Type B pancreatic cell (in vitro differentiated cells): Measurements from ENCODE around the gene GRAP. TPM values are rescaled to one million over a fixed set of nuclear protein-coding genes. Genes with fewer than 3 reads are reported as not detected.
A peak's percentile ranks its signal among the peaks of the same experiment; 100 is the strongest.

Source experiments
- DNase-seq: peaks from one replicate; pipeline ENCODE4 v3.0.0; 2021; ENCODE audit warnings: mixed read lengths; ENCODE audit not compliant: unreplicated experiment; ENCODE audit errors: extremely low spot score
- H3K27ac Mint-ChIP-seq: 2 replicates; pipeline ENCODE4 v1.8.0; 2021; ENCODE audit warnings: mild to moderate bottlenecking, mixed read lengths
- H3K27me3 Mint-ChIP-seq: 2 replicates; pipeline ENCODE4 v1.8.0; 2021; ENCODE audit warnings: mixed read lengths
- H3K36me3 Mint-ChIP-seq: 2 replicates; pipeline ENCODE4 v1.8.0; 2021; ENCODE audit warnings: mixed read lengths
- H3K4me1 Mint-ChIP-seq: one replicate; pipeline ENCODE4 v1.8.0; 2021; ENCODE audit warnings: mixed read lengths; ENCODE audit not compliant: unreplicated experiment
- H3K4me3 Mint-ChIP-seq: 2 replicates; pipeline ENCODE4 v1.8.0; 2021; ENCODE audit warnings: mild to moderate bottlenecking, mixed read lengths
- H3K9me3 Mint-ChIP-seq: 2 replicates; pipeline ENCODE4 v1.8.0; 2021; ENCODE audit warnings: mixed read lengths
- CTCF ChIP-seq: fragments of 200-600 bp; sonication (generic); conservative IDR thresholded peaks from 2 replicates; pipeline ENCODE4 v1.5.0; 2021; ENCODE audit warnings: antibody characterized with exemption, mild to moderate bottlenecking
- total RNA-seq: library from RNA; stranded (reverse); gene quantifications from 2 replicates; pipeline ENCODE4 v1.2.1, GENCODE V29; 2021; ENCODE audit warnings: low replicate concordance

GRAP gene
- total RNA-seq, 1 donor from 2014 or later = 0.22 TPM

- Mint-ChIP-seq H3K4me3 (no peak overlapping the region), H3K36me3 (no peaks in the 10 kb centered on the region), H3K4me1 (peaks cover 7% of the 10 kb centered on the region), H3K27me3 (no peaks in the 10 kb centered on the region), H3K27ac (peak overlapping the region; percentile 75), H3K9me3 (no peaks in the 10 kb centered on the region)
- no peak for TF ChIP-seq CTCF
- DNase-seq = no peak
These were observed 35.2 kb downstream of the GRAP start for GRCh38 chr17:19011581-19011980.

GRCh38 chr17:19010729-19011505 is 35.8 kb downstream of the GRAP start:
- TF ChIP-seq CTCF = no peak
- peaks cover 7% of the 10 kb centered on the region for H3K4me1 Mint-ChIP-seq
- DNase-seq = no peak
- peak overlapping the region; percentile 75 for H3K27ac Mint-ChIP-seq
- no peaks in the 10 kb centered on the region for H3K9me3 Mint-ChIP-seq
- no peaks in the 10 kb centered on the region for H3K36me3 Mint-ChIP-seq
- H3K27me3 Mint-ChIP-seq = peaks cover under 1% of the 10 kb centered on the region
- H3K4me3 Mint-ChIP-seq = peak overlapping the region; percentile 17

GRCh38 chr17:19009970-19010369 is 36.8 kb downstream of the GRAP start:
- no peak for DNase-seq
- no peak overlapping the region for H3K27ac Mint-ChIP-seq
- peak overlapping the region; percentile 3 for H3K4me3 Mint-ChIP-seq
- TF ChIP-seq CTCF = no peak
- H3K4me1 Mint-ChIP-seq = peaks cover 7% of the 10 kb centered on the region
- no peaks in the 10 kb centered on the region for H3K36me3 Mint-ChIP-seq
- H3K9me3 Mint-ChIP-seq = no peaks in the 10 kb centered on the region
- peaks cover 3% of the 10 kb centered on the region for H3K27me3 Mint-ChIP-seq

GRCh38 chr17:19006698-19007097 is 40.1 kb downstream of the GRAP start:
- Mint-ChIP-seq H3K27me3 (peaks cover 3% of the 10 kb centered on the region), H3K4me1 (peaks cover 14% of the 10 kb centered on the region), H3K36me3 (no peaks in the 10 kb centered on the region), H3K27ac (no peak overlapping the region), H3K9me3 (no peaks in the 10 kb centered on the region), H3K4me3 (peak overlapping the region; percentile 25)
- DNase-seq = no peak
- TF ChIP-seq CTCF = no peak

- Mint-ChIP-seq H3K4me1 (peaks cover 10% of the 10 kb centered on the region), H3K27ac (no peak overlapping the region), H3K4me3 (peak overlapping the region; percentile 73), H3K9me3 (no peaks in the 10 kb centered on the region), H3K36me3 (no peaks in the 10 kb centered on the region), H3K27me3 (peaks cover 3% of the 10 kb centered on the region)
- TF ChIP-seq CTCF = no peak
- no peak for DNase-seq
These were observed 40.8 kb downstream of the GRAP start for GRCh38 chr17:19005789-19006430.
